OCI-LY7 (cell line): ENCODE results near the gene FBXW11. TPM values are rescaled to one million over a fixed set of nuclear protein-coding genes. Genes with fewer than 3 reads are reported as not detected.

Source experiments
- BruUV-seq: library from RNA; stranded (reverse); fragments of 400-500 nt; replicated peaks from 2 replicates; lab custom pipeline; 2021; lab: Mats Ljungman, UMichigan
- CTCF ChIA-PET: fragments of 300-600 bp; sonication (Branson Sonifier 250); formaldehyde crosslinking; loops from one replicate; lab custom pipeline; 2022; ENCODE audit warnings: antibody characterized with exemption; ENCODE audit not compliant: unreplicated experiment; lab: Charles Lee
- POLR2A ChIA-PET: fragments of 300-600 bp; sonication (Branson Sonifier 250); formaldehyde crosslinking; loops from one replicate; lab custom pipeline; 2022; ENCODE audit warnings: antibody characterized with exemption; lab: Charles Lee
- DNase-seq: peaks from one replicate; pipeline ENCODE4 v3.0.0-alpha.2; 2015; ENCODE audit warnings: low spot score
- H2AFZ ChIP-seq: fragments of 200-600 bp; sonication (generic), shearing (Covaris generic); 2 replicates; pipeline ENCODE4 v1.6.1; 2014; ENCODE audit warnings: mild to moderate bottlenecking, antibody characterized with exemption, low read length, moderate library complexity
- H3K27ac ChIP-seq: fragments of 200-600 bp; sonication (generic); 2 replicates; pipeline ENCODE4 v1.5.1; 2014; ENCODE audit warnings: mixed run types, low read depth, mild to moderate bottlenecking, moderate library complexity, low read length, inconsistent platforms; ENCODE audit not compliant: poor library complexity, severe bottlenecking
- H3K36me3 ChIP-seq: fragments of 200-600 bp; sonication (generic); 2 replicates; pipeline ENCODE4 v1.6.1; 2014; ENCODE audit warnings: mild to moderate bottlenecking, antibody characterized with exemption, low read length, moderate library complexity, mixed read lengths; ENCODE audit not compliant: insufficient read depth
- H3K4me1 ChIP-seq: fragments of 200-600 bp; sonication (generic); 2 replicates; pipeline ENCODE4 v1.5.1; 2014; ENCODE audit warnings: mild to moderate bottlenecking, low read length; ENCODE audit not compliant: insufficient read depth, poor library complexity, severe bottlenecking
- H3K4me2 ChIP-seq: fragments of 200-600 bp; sonication (generic); 2 replicates; pipeline ENCODE4 v1.6.1; 2014; ENCODE audit warnings: mild to moderate bottlenecking, low read length
- H3K4me3 ChIP-seq: fragments of 200-600 bp; sonication (generic); 2 replicates; pipeline ENCODE4 v1.5.1; 2014; ENCODE audit warnings: mild to moderate bottlenecking, low read depth, low read length; ENCODE audit not compliant: poor library complexity, severe bottlenecking
- H3K79me2 ChIP-seq: fragments of 200-600 bp; sonication (generic); 2 replicates; pipeline ENCODE4 v1.6.1; 2016; ENCODE audit warnings: low read depth, mild to moderate bottlenecking, low read length, moderate library complexity, mixed read lengths; ENCODE audit not compliant: insufficient read depth
- H3K9me2 ChIP-seq: fragments of 200-600 bp; sonication (generic); 2 replicates; pipeline ENCODE4 v1.6.1; 2016; ENCODE audit warnings: mild to moderate bottlenecking, low read length, mixed read lengths; ENCODE audit not compliant: insufficient read depth
- H3K9me3 ChIP-seq: fragments of 200-600 bp; sonication (generic); 2 replicates; pipeline ENCODE4 v1.6.1; 2014; ENCODE audit warnings: mild to moderate bottlenecking, mixed run types, low read length, mixed read lengths
- H4K20me1 ChIP-seq: fragments of 200-600 bp; sonication (generic); 2 replicates; pipeline ENCODE4 v1.6.1; 2014; ENCODE audit warnings: mild to moderate bottlenecking, antibody characterized with exemption, low read length, moderate library complexity, mixed read lengths; ENCODE audit not compliant: insufficient read depth
- CTCF ChIP-seq: fragments of 200-600 bp; sonication (generic); conservative IDR thresholded peaks from 2 replicates; pipeline ENCODE4 v1.5.1; 2014; ENCODE audit warnings: mild to moderate bottlenecking, antibody characterized with exemption, low read length, moderate library complexity, mixed read lengths
- EZH2phosphoT487 ChIP-seq: fragments of 200-600 bp; sonication (generic); IDR thresholded peaks from 2 replicates; pipeline ENCODE4 v1.6.1; 2018; ENCODE audit warnings: low read depth, borderline replicate concordance, mild to moderate bottlenecking, mixed run types, antibody characterized with exemption, low read length, moderate library complexity, mixed read lengths
- intact Hi-C: fragments of 100-400 bp; cut with micrococcal nuclease; formaldehyde crosslinking; loops from one replicate; pipeline ENCODE4 v1.10.0; 2022; ENCODE audit not compliant: unreplicated experiment
- total RNA-seq, 2 experiments: library from RNA; depleted of rRNA in 1 of 2; stranded (reverse); fragments of >200 nt in 1 of 2; shearing (Covaris generic) in 1 of 2; gene quantifications; 2 replicates each; pipeline ENCODE4 v1.2.3, GENCODE V29; 2014 to 2022

FBXW11 gene
- total RNA-seq, 2 experiments from 2014 or later, result 33.0 to 51.5 TPM

DNA sequence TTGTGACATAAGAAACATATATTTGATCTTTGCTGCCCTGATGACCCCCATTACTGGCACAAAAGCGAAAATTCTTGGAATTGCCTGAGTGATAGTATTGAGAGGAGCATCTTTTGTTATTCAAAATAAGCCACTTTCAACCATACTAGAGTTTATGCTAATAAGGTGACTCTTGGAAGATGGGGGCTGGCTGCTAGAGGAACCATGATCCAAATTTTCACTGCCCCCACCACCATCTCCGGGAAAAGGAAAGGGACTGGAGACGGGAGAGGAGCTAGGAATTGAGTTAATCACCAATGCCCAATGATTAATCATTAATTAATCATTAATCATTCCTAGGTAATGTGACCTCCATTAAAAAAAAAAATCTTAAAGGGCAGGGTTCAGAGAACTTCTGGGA is 25.6 kb downstream of the FBXW11 start:
- Histone ChIP-seq H3K79me2 (peaks cover 95% of the 10 kb centered on the region), H3K4me2 (no peak overlapping the region), H3K9me2 (no peaks in the 10 kb centered on the region), H3K27ac (no peak overlapping the region), H3K4me1 (peaks cover 37% of the 10 kb centered on the region), H4K20me1 (no peaks in the 10 kb centered on the region), H3K4me3 (no peak overlapping the region), H3K36me3 (peaks cover 52% of the 10 kb centered on the region), H3K9me3 (peaks cover 30% of the 10 kb centered on the region), H2AFZ (no peak overlapping the region)
- no TSS peak for BruUV-seq
- TF ChIP-seq EZH2phosphoT487, result no peak
- no peak for TF ChIP-seq CTCF
- CTCF ChIA-PET, result no interaction called here
- POLR2A ChIA-PET, result interaction anchor here (0.8 to 1.3 kb wide), 3 partner anchors 8 to 26 kb away, joined by 3 to 4 read pairs (median 3); no protein-coding TSS in a partner anchor
- DNase-seq, result no peak
- intact Hi-C loops, result no loop called here

GRCh38 chr5:171979606-171980005 is 26.8 kb downstream of the FBXW11 start:
- ChIA-PET CTCF (no interaction called here), POLR2A (no interaction called here)
- Histone ChIP-seq H3K9me2 (no peaks in the 10 kb centered on the region), H3K9me3 (peaks cover 30% of the 10 kb centered on the region), H3K4me3 (no peak overlapping the region), H3K79me2 (peaks cover 91% of the 10 kb centered on the region), H3K36me3 (peaks cover 47% of the 10 kb centered on the region), H3K4me2 (no peak overlapping the region), H2AFZ (no peak overlapping the region), H3K27ac (no peak overlapping the region), H3K4me1 (peaks cover 31% of the 10 kb centered on the region), H4K20me1 (no peaks in the 10 kb centered on the region)
- DNase-seq, result no peak
- no peak for TF ChIP-seq CTCF
- no peak for TF ChIP-seq EZH2phosphoT487
- no TSS peak for BruUV-seq
- intact Hi-C loops, result no loop called here

GRCh38 chr5:171978519-171978918 is 27.9 kb downstream of the FBXW11 start:
- Histone ChIP-seq H3K4me2 (peak overlapping the region; percentile 77), H2AFZ (no peak overlapping the region; the same call in 1 of the 2 replicates), H3K9me2 (no peaks in the 10 kb centered on the region), H3K4me3 (peak overlapping the region; percentile 56), H4K20me1 (no peaks in the 10 kb centered on the region), H3K9me3 (peaks cover 30% of the 10 kb centered on the region), H3K36me3 (peaks cover 43% of the 10 kb centered on the region), H3K27ac (peak overlapping the region; percentile 80), H3K4me1 (peaks cover 25% of the 10 kb centered on the region), H3K79me2 (peaks cover 85% of the 10 kb centered on the region)
- POLR2A ChIA-PET, result interaction anchor here (1.6 kb wide), 1 partner anchor 28 kb away, joined by 8 read pairs; the partner anchor contains the start of gene FBXW11
- peak; percentile 63 for DNase-seq
- TF ChIP-seq EZH2phosphoT487, result no peak
- CTCF ChIA-PET, result no interaction called here
- no TSS peak for BruUV-seq
- intact Hi-C loops, result no loop called here
